Esophagus (tissue), 2 donors: ENCODE measurements around the gene GCA. TPM values are rescaled to one million over a fixed set of nuclear protein-coding genes. Genes with fewer than 3 reads are reported as not detected.
A peak's percentile ranks its signal among the peaks of the same experiment; 100 is the strongest.

Experiments used
- H3K27ac ChIP-seq, 2 donors: one replicate each; pipeline ENCODE4 v1.5.1; 2013; ENCODE audit warnings: low read depth in 2 of 2, mild to moderate bottlenecking in 2 of 2, inconsistent platforms in 1 of 2, low read length in 1 of 2, moderate library complexity in 1 of 2
- H3K27me3 ChIP-seq, 2 donors: one replicate each; pipeline ENCODE4 v1.6.1; 2013; ENCODE audit warnings: low read length in 2 of 2, control low read depth in 1 of 2, mild to moderate bottlenecking in 1 of 2; ENCODE audit not compliant: insufficient read depth in 2 of 2, control insufficient read depth in 1 of 2
- H3K36me3 ChIP-seq, 2 donors: one replicate each; pipeline ENCODE4 v1.6.1; 2013; ENCODE audit warnings: low read length in 1 of 2; ENCODE audit not compliant: control insufficient read depth in 2 of 2, insufficient read depth in 2 of 2
- H3K4me1 ChIP-seq, 2 donors: one replicate each; pipeline ENCODE4 v1.6.1; 2013; ENCODE audit warnings: low read length in 1 of 2; ENCODE audit not compliant: control insufficient read depth in 2 of 2, insufficient read depth in 2 of 2
- H3K4me3 ChIP-seq, 2 donors: one replicate each; pipeline ENCODE4 v1.5.1; 2013; ENCODE audit warnings: low read length in 2 of 2, mild to moderate bottlenecking in 2 of 2, low read depth in 1 of 2, moderate library complexity in 1 of 2
- H3K9me3 ChIP-seq, 2 donors: one replicate each; pipeline ENCODE4 v1.6.1; 2013; ENCODE audit warnings: mild to moderate bottlenecking in 2 of 2, low read depth in 1 of 2, low read length in 1 of 2, moderate library complexity in 1 of 2; ENCODE audit not compliant: control insufficient read depth in 2 of 2, insufficient read depth in 1 of 2
- WGBS, 2 donors: extraction: QIAGEN DNeasy Blood & Tissue Kit; methylation state at CpG; one replicate each; pipeline ENCODE4 v1.1.7; 2013; 5-methylcytosine and 5-hydroxymethylcytosine counted together
- polyA plus RNA-seq, 2 donors: library from polyadenylated mRNA; stranded (reverse); fragments of 200-250 nt; gene quantifications; one replicate each; pipeline ENCODE4 v1.2.3, GENCODE V29; 2013
- donor health status: healthy with polysubstance abuse.
- donor health status: Bipolar disorder and iron deficiency.

GCA gene
- polyA plus RNA-seq, 2 donors: 6.5 to 7.1 TPM

DNA sequence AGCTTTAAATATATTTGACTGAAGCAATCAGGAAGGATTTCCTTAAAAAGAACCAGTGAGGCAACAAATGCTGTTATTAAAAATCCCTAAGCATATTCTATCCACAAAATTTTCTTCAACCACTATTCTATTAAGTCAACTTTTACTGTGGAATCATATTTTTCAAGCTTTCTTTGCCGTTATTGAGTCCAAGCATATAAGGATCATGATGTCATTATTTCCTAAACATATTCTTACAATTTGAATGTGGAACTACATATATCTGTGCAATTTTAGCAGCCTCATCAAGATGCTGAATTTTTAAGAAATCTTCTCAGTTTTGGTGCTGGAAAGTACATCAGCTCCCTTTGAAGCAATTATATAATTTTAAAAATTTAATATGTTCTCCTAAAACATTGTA, 31.1 kb upstream of the GCA start:
- H3K27ac ChIP-seq: no peak overlapping the region
- WGBS, 2 donors: 89 to 95% methylated on average over 1 of the region's 1 CpG
- H3K4me3 ChIP-seq: no peak overlapping the region
- H3K27me3 ChIP-seq: no peaks in the 10 kb centered on the region
- H3K4me1 ChIP-seq: no peaks in the 10 kb centered on the region
- no peaks in the 10 kb centered on the region for H3K9me3 ChIP-seq
- no peaks in the 10 kb centered on the region for H3K36me3 ChIP-seq

DNA sequence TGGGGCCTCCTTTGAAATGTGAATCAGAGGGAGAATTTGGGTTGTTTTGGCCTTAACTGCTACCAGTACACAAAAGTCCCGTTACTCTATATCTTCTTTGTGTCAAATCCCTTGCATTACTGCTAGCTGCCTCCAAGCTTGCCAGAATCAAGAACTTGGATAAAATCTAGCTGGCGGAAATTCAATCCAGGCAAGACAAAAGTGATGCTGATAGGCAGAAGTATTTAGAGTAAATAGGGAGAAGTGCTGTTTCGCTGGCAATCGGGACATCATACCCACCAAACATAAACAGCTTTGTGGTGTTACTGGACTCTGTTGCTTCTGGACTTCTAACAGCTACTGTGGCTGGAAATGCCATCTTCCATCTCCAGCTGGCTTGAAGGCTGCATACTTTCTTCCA, 28.0 kb upstream of the GCA start:
- no peak overlapping the region for H3K27ac ChIP-seq
- 75% methylated on average over 4 of the region's 4 CpGs for WGBS, 2 donors

GRCh38 chr2:162316590-162316989, 27.3 kb upstream of the GCA start:
- Histone ChIP-seq H3K4me1 (no peaks in the 10 kb centered on the region), H3K9me3 (no peaks in the 10 kb centered on the region), H3K27ac (no peak overlapping the region), H3K27me3 (no peaks in the 10 kb centered on the region), H3K4me3 (peak overlapping the region in 1 of 2 donors; percentile 90), H3K36me3 (no peaks in the 10 kb centered on the region)
- 68 to 72% methylated on average over 2 of the region's 2 CpGs for WGBS, 2 donors

More for the DNA sequence above, 28.0 kb upstream of the GCA start:
- H3K36me3 ChIP-seq: no peaks in the 10 kb centered on the region
- peak overlapping the region in 1 of 2 donors; percentile 7 for H3K4me3 ChIP-seq
- H3K9me3 ChIP-seq: no peaks in the 10 kb centered on the region
- no peaks in the 10 kb centered on the region for H3K4me1 ChIP-seq
- no peaks in the 10 kb centered on the region for H3K27me3 ChIP-seq

GRCh38 chr2:162317058-162317742, 26.7 kb upstream of the GCA start:
- H3K36me3 ChIP-seq: no peaks in the 10 kb centered on the region
- no peaks in the 10 kb centered on the region for H3K27me3 ChIP-seq
- H3K4me3 ChIP-seq: peak overlapping the region; percentile 85 to 90
- WGBS, 2 donors: 63 to 65% methylated on average over 3 of the region's 3 CpGs
- H3K27ac ChIP-seq: peak overlapping the region; percentile 91 to 95
- H3K9me3 ChIP-seq: no peaks in the 10 kb centered on the region
- H3K4me1 ChIP-seq: no peaks in the 10 kb centered on the region

DNA sequence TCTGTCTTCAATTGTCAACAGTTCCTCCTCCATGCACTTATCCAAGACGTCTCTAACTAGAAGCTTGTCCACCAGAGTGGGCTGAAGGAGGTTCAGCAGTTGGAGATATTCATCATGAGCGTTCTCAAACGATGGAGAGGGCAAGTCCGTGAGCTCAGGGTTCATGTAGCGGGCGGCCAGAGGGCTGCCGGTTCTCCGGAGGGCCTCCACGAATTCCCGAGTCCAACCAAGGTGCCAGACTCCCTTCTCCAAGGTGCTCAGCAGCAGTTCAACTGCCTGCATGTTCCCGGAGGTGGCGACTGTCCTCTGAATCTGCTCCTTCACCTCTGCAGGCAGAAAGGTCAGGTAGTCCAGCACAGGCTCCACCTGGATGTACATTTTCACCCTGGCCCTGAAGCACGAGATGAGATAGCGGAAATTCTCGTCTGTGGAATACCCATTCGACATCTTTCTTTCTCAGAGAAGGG, 26.0 kb upstream of the GCA start:
- Histone ChIP-seq H3K36me3 (no peaks in the 10 kb centered on the region), H3K4me3 (peak overlapping the region; percentile 85 to 90), H3K4me1 (no peaks in the 10 kb centered on the region), H3K9me3 (no peaks in the 10 kb centered on the region), H3K27ac (peak overlapping the region; percentile 91 to 95), H3K27me3 (no peaks in the 10 kb centered on the region)
- 3 to 6% methylated on average over 16 of the region's 16 CpGs for WGBS, 2 donors

DNA sequence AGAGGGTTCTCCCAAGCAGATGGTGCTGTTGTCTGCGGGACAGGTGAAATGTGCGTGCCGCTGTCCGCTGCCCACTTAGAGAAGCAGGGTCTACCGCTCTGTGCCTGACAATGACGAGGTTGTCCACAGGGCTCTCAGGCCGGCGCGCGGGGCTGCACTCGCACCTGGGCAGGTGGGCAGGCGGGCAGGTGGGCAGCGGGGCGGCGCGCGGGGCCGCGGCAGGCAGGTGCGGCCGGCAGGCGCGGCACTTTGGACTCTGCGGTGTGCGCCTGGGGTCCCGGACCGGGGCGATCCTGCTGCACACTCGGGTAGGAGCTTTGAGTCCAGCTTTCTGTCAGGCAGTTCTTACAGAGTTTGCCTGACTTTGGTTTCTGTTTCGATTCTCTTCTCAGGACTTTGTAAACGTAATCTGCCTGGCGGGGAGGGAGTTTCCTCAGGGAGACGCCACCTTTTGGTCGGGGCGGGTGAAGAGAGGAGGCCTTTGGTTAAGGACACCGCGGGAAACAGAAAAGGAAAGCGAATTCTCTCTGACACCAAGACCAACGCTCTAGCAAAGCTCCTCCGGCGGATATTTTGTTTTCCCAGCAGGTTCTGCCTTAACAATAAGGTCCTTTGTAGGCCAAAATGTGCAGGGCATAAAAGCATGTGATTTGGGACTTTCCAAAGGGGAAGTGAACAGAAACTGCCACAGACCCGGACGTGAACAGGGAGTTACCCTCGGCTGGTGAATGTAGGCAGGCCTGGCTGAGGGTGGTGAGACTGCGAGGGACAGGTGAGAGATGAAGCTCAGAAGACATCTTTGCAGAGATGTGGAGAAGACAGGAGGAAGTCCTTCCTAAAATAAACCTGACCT, 25.4 kb upstream of the GCA start, which contains the start of gene IFIH1:
Gene IFIH1, minus strand, starts transcription at position 357 of the 853 bp plus-strand sequence. CDS start 377 bp downstream, outside the sequence.
- Histone ChIP-seq H3K27me3 (no peaks in the 10 kb centered on the region), H3K4me1 (no peaks in the 10 kb centered on the region), H3K36me3 (no peaks in the 10 kb centered on the region), H3K9me3 (no peaks in the 10 kb centered on the region), H3K4me3 (peak within 1 kb of the TSS; percentile 85 to 90), H3K27ac (peak within 1 kb of the TSS; percentile 91 to 95)
- WGBS, 2 donors: 1% methylated on average over 39 to 45 of the region's 45 CpGs

GRCh38 chr2:162320864-162321517, 22.9 kb upstream of the GCA start:
- Histone ChIP-seq H3K9me3 (no peaks in the 10 kb centered on the region), H3K36me3 (no peaks in the 10 kb centered on the region), H3K27ac (no peak overlapping the region), H3K4me3 (no peak overlapping the region), H3K4me1 (no peaks in the 10 kb centered on the region), H3K27me3 (no peaks in the 10 kb centered on the region)
- WGBS, 2 donors: 52 to 70% methylated on average over 1 of the region's 1 CpG

GRCh38 chr2:162324953-162325352, 19.0 kb upstream of the GCA start:
- 89 to 94% methylated on average over 1 of the region's 1 CpG for WGBS, 2 donors
- no peak overlapping the region for H3K27ac ChIP-seq
- no peak overlapping the region for H3K4me3 ChIP-seq
- no peaks in the 10 kb centered on the region for H3K36me3 ChIP-seq
- no peaks in the 10 kb centered on the region for H3K27me3 ChIP-seq
- no peaks in the 10 kb centered on the region for H3K9me3 ChIP-seq
- H3K4me1 ChIP-seq: no peaks in the 10 kb centered on the region

GRCh38 chr2:162327134-162327769, 16.7 kb upstream of the GCA start:
- H3K4me1 ChIP-seq: no peaks in the 10 kb centered on the region
- no peaks in the 10 kb centered on the region for H3K36me3 ChIP-seq
- H3K4me3 ChIP-seq: no peak overlapping the region
- H3K27me3 ChIP-seq: no peaks in the 10 kb centered on the region
- 58 to 62% methylated on average over 5 of the region's 5 CpGs for WGBS, 2 donors
- H3K27ac ChIP-seq: no peak overlapping the region
- H3K9me3 ChIP-seq: no peaks in the 10 kb centered on the region
